RWPE2 (cell line): ENCODE measurements around the gene COL15A1.

ENCODE experiments used
- ATAC-seq: fragments of 200-7000 bp; cut with Tn5 transposase; 3 replicates; pipeline ENCODE4 v1.9.1; 2021; ENCODE audit warnings: low read depth
- DNase-seq: peaks from one replicate; pipeline ENCODE4 v3.0.0-alpha.2; 2020; ENCODE audit warnings: low spot score
- H3K27ac ChIP-seq: fragments of 450-650 bp; 2 replicates; pipeline ENCODE4 v1.5.1; 2017; ENCODE audit warnings: mild to moderate bottlenecking; ENCODE audit not compliant: poor library complexity, severe bottlenecking
- H3K27me3 ChIP-seq: fragments of 250-450 bp; sonication (Bioruptor Pico); 2 replicates; pipeline ENCODE4 v1.5.1; 2021; ENCODE audit warnings: mild to moderate bottlenecking, moderate library complexity; ENCODE audit not compliant: insufficient read depth, poor library complexity, severe bottlenecking
- H3K36me3 ChIP-seq: fragments of 250-450 bp; sonication (Bioruptor Pico); 2 replicates; pipeline ENCODE4 v1.5.1; 2020; ENCODE audit warnings: low read depth, mild to moderate bottlenecking, moderate library complexity
- H3K4me1 ChIP-seq: fragments of 250-450 bp; sonication (Bioruptor Pico); 2 replicates; pipeline ENCODE4 v1.5.1; 2021; ENCODE audit warnings: mild to moderate bottlenecking, moderate library complexity; ENCODE audit not compliant: insufficient read depth, poor library complexity, severe bottlenecking
- H3K4me3 ChIP-seq: fragments of 250-450 bp; sonication (Bioruptor Pico); 2 replicates; pipeline ENCODE4 v1.5.1; 2021; ENCODE audit warnings: mild to moderate bottlenecking, moderate library complexity; ENCODE audit not compliant: severe bottlenecking
- H3K9me3 ChIP-seq: fragments of 250-450 bp; sonication (Bioruptor Pico); 2 replicates; pipeline ENCODE4 v1.5.1; 2021; ENCODE audit warnings: mild to moderate bottlenecking, moderate library complexity; ENCODE audit not compliant: severe bottlenecking
- TF ChIP-seq, protein P1 (sequence below): fragments of 450-650 bp; IDR thresholded peaks from one replicate; pipeline ENCODE4 v1.5.1; 2017; ENCODE audit warnings: mild to moderate bottlenecking, moderate library complexity; ENCODE audit not compliant: poor library complexity, severe bottlenecking

Gene COL15A1

DNA sequence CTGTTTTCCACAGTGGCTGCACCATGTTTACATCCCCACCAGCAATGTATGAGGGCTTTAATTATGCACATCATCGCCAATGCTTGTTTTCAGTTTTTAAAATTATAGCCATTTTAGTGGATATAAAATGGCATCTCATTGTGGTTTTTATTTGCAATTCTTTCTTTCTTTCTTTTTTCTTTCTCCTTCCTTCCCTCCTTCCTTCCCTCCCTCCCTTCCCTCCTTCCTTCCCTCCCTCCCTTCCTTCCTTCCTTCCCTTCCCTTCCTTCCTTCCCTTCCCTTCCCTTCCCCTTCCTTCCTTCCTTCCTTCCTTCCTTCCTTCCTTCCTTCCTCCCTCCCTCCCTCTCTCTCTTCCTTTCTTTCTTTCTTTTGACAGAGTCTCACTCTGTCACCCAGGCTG lies 6.6 kb downstream of the COL15A1 start:
- Histone ChIP-seq H3K4me3 (no peak overlapping the region), H3K27me3 (peaks cover 9% of the 10 kb centered on the region), H3K4me1 (no peaks in the 10 kb centered on the region), H3K9me3 (no peaks in the 10 kb centered on the region), H3K36me3 (no peaks in the 10 kb centered on the region), H3K27ac (no peak overlapping the region)
- TF ChIP-seq, protein P1, sequence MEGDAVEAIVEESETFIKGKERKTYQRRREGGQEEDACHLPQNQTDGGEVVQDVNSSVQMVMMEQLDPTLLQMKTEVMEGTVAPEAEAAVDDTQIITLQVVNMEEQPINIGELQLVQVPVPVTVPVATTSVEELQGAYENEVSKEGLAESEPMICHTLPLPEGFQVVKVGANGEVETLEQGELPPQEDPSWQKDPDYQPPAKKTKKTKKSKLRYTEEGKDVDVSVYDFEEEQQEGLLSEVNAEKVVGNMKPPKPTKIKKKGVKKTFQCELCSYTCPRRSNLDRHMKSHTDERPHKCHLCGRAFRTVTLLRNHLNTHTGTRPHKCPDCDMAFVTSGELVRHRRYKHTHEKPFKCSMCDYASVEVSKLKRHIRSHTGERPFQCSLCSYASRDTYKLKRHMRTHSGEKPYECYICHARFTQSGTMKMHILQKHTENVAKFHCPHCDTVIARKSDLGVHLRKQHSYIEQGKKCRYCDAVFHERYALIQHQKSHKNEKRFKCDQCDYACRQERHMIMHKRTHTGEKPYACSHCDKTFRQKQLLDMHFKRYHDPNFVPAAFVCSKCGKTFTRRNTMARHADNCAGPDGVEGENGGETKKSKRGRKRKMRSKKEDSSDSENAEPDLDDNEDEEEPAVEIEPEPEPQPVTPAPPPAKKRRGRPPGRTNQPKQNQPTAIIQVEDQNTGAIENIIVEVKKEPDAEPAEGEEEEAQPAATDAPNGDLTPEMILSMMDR: no peak
- ATAC-seq (no peak), DNase-seq (no peak)

DNA sequence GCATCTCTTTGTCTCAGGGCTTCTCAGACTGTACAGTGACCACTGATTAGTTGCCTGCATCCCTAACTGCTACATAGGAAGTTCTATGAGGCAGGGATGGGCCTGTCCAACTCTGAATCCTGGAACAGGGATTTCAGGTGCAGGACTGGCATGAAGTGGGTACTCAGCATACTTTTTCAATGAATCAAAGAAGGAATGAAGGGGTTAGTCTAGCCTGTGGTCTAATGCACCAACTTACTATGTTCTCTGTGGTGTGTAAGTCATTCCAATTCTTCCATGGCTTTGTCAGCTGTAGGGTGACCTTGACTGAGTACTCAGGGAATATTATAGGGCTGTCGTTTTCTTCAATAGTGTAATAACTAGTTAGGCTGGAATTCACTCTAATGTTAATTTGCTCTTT lies 8.3 kb downstream of the COL15A1 start:
- peak; percentile 21; the same call in 1 of the 3 replicates for ATAC-seq
- no peaks in the 10 kb centered on the region for H3K36me3 ChIP-seq
- no peak for DNase-seq

DNA sequence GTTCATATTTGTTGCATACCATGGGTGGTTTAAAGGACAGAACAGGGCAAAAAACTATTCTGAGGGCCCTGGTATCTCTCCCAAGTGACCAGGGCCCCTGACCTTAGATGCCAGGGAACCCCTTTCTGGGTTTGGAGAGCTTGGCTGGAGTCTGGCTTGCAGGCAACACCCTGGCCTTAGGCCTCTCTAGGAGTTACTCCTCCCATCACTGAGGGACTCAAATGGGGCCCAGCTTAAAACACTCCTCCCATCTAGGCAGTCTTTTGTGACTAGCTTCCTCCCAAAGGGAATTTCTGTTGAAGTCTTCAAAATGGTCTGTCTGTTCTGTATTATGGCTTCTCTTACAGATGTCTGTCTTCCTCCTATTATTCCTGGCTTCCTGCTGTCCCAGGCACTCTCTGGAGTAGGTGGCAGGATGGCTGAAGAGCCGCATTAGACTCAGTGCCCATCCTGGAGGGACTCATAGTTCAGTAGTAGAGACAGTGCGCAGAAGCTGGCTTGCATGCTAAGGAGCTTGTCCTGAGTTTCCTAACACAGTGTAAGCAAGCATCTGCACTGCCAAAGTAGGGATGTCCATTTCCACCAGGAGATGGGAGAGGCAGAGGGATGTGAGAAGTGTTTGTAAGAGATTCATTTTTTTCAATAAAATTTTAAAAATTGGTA lies 10.0 kb downstream of the COL15A1 start:
- TF ChIP-seq, protein P1: no peak
- H3K27ac ChIP-seq: no peak overlapping the region
- H3K4me3 ChIP-seq: no peak overlapping the region
- H3K4me1 ChIP-seq: no peaks in the 10 kb centered on the region
- H3K9me3 ChIP-seq: no peaks in the 10 kb centered on the region
- DNase-seq (no peak), ATAC-seq (no peak)
- H3K36me3 ChIP-seq: no peaks in the 10 kb centered on the region
- no peaks in the 10 kb centered on the region for H3K27me3 ChIP-seq

More for the DNA sequence above, 8.3 kb downstream of the COL15A1 start:
- H3K9me3 ChIP-seq: no peaks in the 10 kb centered on the region
- H3K4me1 ChIP-seq: no peaks in the 10 kb centered on the region
- H3K27ac ChIP-seq: no peak overlapping the region
- TF ChIP-seq, protein P1: no peak
- no peaks in the 10 kb centered on the region for H3K27me3 ChIP-seq
- no peak overlapping the region for H3K4me3 ChIP-seq

DNA sequence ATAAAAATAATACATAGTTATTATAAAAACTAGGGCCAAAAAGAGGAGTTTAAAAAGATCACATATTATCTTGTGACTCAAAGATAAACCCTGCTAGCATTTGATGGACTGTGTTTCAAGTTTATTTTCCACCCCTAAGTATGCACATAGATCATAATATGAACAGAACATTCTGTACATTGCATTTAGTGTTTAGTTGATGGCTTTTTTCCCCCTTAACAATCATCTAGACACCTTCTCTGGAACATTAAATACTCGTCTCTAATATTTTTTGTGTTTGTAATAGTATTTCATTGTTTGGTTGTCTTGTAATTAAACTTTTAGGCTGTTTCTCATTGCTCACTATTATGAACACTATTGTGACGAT lies 10.5 kb downstream of the COL15A1 start:
- no peaks in the 10 kb centered on the region for H3K9me3 ChIP-seq
- TF ChIP-seq, protein P1: no peak
- no peak overlapping the region for H3K4me3 ChIP-seq
- H3K27ac ChIP-seq: no peak overlapping the region
- no peaks in the 10 kb centered on the region for H3K27me3 ChIP-seq
- H3K36me3 ChIP-seq: no peaks in the 10 kb centered on the region
- H3K4me1 ChIP-seq: no peaks in the 10 kb centered on the region
- ATAC-seq (no peak), DNase-seq (no peak)

DNA sequence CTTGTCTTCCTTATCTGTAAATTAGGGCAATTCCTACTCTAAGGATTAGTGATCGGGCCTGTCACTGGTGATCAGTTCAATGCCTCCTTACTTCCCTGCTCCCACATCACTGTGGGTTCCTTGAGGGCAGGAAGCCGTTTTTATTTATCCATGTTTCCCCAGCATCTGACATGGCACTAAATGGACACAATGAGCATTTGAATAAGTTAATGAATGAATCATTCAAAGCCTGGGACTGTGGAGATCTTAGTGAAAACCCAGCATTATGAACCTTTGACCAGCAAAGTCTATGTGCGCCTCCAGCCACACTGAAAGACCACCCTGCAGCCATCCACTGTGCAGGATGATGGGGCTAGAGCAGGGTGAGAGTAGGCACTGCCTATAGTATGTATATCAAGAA lies 11.6 kb downstream of the COL15A1 start:
- no peak for DNase-seq
- TF ChIP-seq, protein P1: no peak
- Histone ChIP-seq H3K9me3 (no peaks in the 10 kb centered on the region), H3K4me3 (no peak overlapping the region), H3K36me3 (no peaks in the 10 kb centered on the region), H3K4me1 (no peaks in the 10 kb centered on the region), H3K27ac (no peak overlapping the region), H3K27me3 (no peaks in the 10 kb centered on the region)
- ATAC-seq: no peak
